Peyer's patch (tissue), 4 donors: ENCODE measurements around the gene CASKIN2.

ENCODE experiments used
- POLR2A ChIP-seq, 2 donors: fragments of 450-650 bp; IDR thresholded peaks; one replicate each; pipeline ENCODE4 v1.5.1; 2017; ENCODE audit warnings: antibody characterized with exemption in 2 of 2, mild to moderate bottlenecking in 2 of 2, moderate library complexity in 2 of 2
- TF ChIP-seq, protein P1 (sequence below), 6 experiments: fragments of 450-650 bp in 4 of 6; fragments of 200-600 bp in 2 of 6; sonication (generic) in 1 of 6; IDR thresholded peaks; one replicate each; pipeline ENCODE4 v1.5.1; 2017 to 2019; ENCODE audit warnings: antibody characterized with exemption in 6 of 6, mild to moderate bottlenecking in 3 of 6, moderate library complexity in 1 of 6

DNA sequence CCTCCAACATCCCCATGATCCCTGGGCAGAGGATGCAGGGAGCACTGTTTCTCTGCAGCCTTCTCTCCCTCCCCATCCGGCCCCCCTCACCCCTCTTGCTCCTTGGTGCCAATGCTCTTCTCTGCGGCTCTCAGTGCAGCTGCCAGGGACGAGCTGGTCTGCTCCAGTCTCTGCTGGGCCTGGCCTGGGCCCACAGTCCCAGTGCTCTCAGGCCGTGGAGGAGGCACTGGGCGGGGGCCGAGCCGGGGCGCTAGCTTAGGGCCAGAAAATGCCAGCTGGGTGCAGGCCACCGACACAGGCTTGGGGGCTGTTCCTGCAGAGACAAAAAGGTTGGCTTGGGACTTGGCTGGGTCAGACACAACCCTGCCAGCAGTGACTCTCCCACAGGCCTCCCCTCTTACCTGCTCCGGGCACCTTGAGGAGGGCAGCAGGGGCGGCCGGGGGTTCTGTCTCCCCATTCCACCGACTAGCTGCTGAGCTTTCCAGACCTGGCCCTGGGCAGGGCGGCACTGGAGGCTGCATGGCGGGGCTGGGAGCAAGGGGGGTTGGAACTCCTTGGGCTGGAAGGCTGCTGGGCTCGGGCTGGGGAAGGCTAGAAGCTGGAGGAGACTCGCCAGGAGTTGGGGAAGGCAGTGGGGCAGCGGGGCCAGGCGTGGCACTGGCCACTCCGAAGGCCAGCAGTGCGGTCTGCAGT, 13.8 kb downstream of the CASKIN2 start:
- TF ChIP-seq, protein P1, sequence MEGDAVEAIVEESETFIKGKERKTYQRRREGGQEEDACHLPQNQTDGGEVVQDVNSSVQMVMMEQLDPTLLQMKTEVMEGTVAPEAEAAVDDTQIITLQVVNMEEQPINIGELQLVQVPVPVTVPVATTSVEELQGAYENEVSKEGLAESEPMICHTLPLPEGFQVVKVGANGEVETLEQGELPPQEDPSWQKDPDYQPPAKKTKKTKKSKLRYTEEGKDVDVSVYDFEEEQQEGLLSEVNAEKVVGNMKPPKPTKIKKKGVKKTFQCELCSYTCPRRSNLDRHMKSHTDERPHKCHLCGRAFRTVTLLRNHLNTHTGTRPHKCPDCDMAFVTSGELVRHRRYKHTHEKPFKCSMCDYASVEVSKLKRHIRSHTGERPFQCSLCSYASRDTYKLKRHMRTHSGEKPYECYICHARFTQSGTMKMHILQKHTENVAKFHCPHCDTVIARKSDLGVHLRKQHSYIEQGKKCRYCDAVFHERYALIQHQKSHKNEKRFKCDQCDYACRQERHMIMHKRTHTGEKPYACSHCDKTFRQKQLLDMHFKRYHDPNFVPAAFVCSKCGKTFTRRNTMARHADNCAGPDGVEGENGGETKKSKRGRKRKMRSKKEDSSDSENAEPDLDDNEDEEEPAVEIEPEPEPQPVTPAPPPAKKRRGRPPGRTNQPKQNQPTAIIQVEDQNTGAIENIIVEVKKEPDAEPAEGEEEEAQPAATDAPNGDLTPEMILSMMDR (IDR thresholded peaks at IDR 0.05), result no peak
- TF ChIP-seq POLR2A (IDR thresholded peaks at IDR 0.05), result no peak
